H1 (cell line): Measurements from ENCODE around the gene CFHR3. TPM values are rescaled to one million over a fixed set of nuclear protein-coding genes. Genes with fewer than 3 reads are reported as not detected.
"Not testable (repeated sequence)": the region's sequence is repeated elsewhere in the genome, so short reads cannot be mapped to it uniquely, and the experiment has no call there.

ENCODE experiments used
- CTCF ChIA-PET: fragments of 300-600 bp; sonication (Branson Sonifier 250); formaldehyde crosslinking; loops from one replicate; lab custom pipeline; 2021; ENCODE audit not compliant: partially characterized antibody; lab: Charles Lee
- POLR2A ChIA-PET: fragments of 300-600 bp; sonication (Branson Sonifier 250); formaldehyde crosslinking; loops from one replicate; lab custom pipeline; 2021; ENCODE audit warnings: inconsistent platforms; ENCODE audit not compliant: partially characterized antibody; lab: Charles Lee
- DNase-seq, 2 experiments: peaks; one replicate each; pipeline versions ENCODE4 v3.0.0 to v3.0.0-alpha.2; 2010 to 2022; ENCODE audit warnings: low spot score in 2 of 2, low read depth in 1 of 2, mixed read lengths in 1 of 2
- FAIRE-seq: peaks from 2 replicates; lab custom pipeline; 2011; peaks lifted over from hg19 to GRCh38; lab: Jason Lieb, UNC
- H2AFZ ChIP-seq: 2 replicates; pipeline ENCODE4 v1.8.1; 2012; ENCODE audit warnings: low read length, inconsistent platforms
- H2AK5ac ChIP-seq: 2 replicates; pipeline ENCODE4 v1.6.1; 2013; ENCODE audit warnings: low read depth, low read length
- H2BK120ac ChIP-seq: replicated peaks from 2 replicates; pipeline ENCODE3; 2013; ENCODE audit warnings: low read depth, low read length, inconsistent platforms
- H2BK12ac ChIP-seq: 2 replicates; pipeline ENCODE4 v1.6.1; 2013; ENCODE audit warnings: low read depth, low read length
- H2BK15ac ChIP-seq: 2 replicates; pipeline ENCODE4 v1.6.1; 2013; ENCODE audit warnings: low read length
- H2BK20ac ChIP-seq: 2 replicates; pipeline ENCODE4 v1.6.1; 2013; ENCODE audit warnings: low read length
- H2BK5ac ChIP-seq: 2 replicates; pipeline ENCODE4 v1.6.1; 2013; ENCODE audit warnings: low read depth, low read length
- H3K14ac ChIP-seq: 2 replicates; pipeline ENCODE4 v1.6.1; 2013; ENCODE audit warnings: inconsistent platforms; ENCODE audit not compliant: insufficient read length
- H3K18ac ChIP-seq: 2 replicates; pipeline ENCODE4 v1.6.1; 2013; ENCODE audit warnings: low read length; ENCODE audit errors: extremely low read depth
- H3K23ac ChIP-seq: 2 replicates; pipeline ENCODE4 v1.6.1; 2013; ENCODE audit warnings: inconsistent platforms; ENCODE audit not compliant: insufficient read length
- H3K23me2 ChIP-seq: 2 replicates; pipeline ENCODE4 v1.6.1; 2013; ENCODE audit warnings: low read depth, low read length
- H3K27ac ChIP-seq: 2 replicates; pipeline ENCODE4 v1.6.1; 2011; ENCODE audit warnings: low read depth, low read length, inconsistent platforms
- H3K27me3 ChIP-seq, 4 experiments: replicated peaks in 1 of 4; 1 replicate in 1 of 4; 2 replicates in 3 of 4; pipeline versions ENCODE4 v1.6.1 to v1.8.1; 2011 to 2013; ENCODE audit warnings: low read length in 3 of 4, mild to moderate bottlenecking in 3 of 4, inconsistent platforms in 2 of 4, mixed read lengths in 2 of 4, moderate library complexity in 1 of 4; ENCODE audit not compliant: control insufficient read depth in 3 of 4, insufficient read depth in 3 of 4; ENCODE audit errors: extremely low read depth in 1 of 4
- H3K36me3 ChIP-seq, 4 experiments: 2 replicates each; pipeline versions ENCODE4 v1.6.1 to v1.8.1; 2011 to 2013; ENCODE audit warnings: mild to moderate bottlenecking in 4 of 4, low read length in 3 of 4, moderate library complexity in 2 of 4, control low read depth in 1 of 4, inconsistent platforms in 1 of 4; ENCODE audit not compliant: insufficient read depth in 4 of 4, control insufficient read depth in 2 of 4
- H3K4ac ChIP-seq: replicated peaks from 2 replicates; pipeline ENCODE3; 2013; ENCODE audit warnings: low read length, low read depth, mixed read lengths, inconsistent platforms; ENCODE audit not compliant: insufficient read length
- H3K4me1 ChIP-seq, 4 experiments: replicated peaks in 1 of 4; 1 replicate in 1 of 4; 2 replicates in 3 of 4; pipeline versions ENCODE4 v1.6.1 to v1.8.1; 2011 to 2013; ENCODE audit warnings: low read length in 3 of 4, inconsistent platforms in 2 of 4, mixed read lengths in 1 of 4; ENCODE audit not compliant: insufficient read depth in 4 of 4, control insufficient read depth in 3 of 4
- H3K4me2 ChIP-seq, 2 experiments: 2 replicates each; pipeline versions ENCODE4 v1.6.1 to v1.8.1; 2011 to 2013; ENCODE audit warnings: low read depth in 2 of 2, low read length in 2 of 2, control low read depth in 1 of 2, inconsistent platforms in 1 of 2, mild to moderate bottlenecking in 1 of 2; ENCODE audit not compliant: insufficient read depth in 1 of 2
- H3K4me3 ChIP-seq, 4 experiments: fragments of 200-600, 300-600 bp in 1 of 4; sonication (generic), shearing (Covaris generic), sonication (Bioruptor Twin) in 1 of 4; 2 replicates each; pipeline versions ENCODE4 v1.5.1 to v1.8.1; 2011 to 2016; ENCODE audit warnings: low read length in 4 of 4, low read depth in 3 of 4, control low read depth in 2 of 4, inconsistent platforms in 2 of 4, mild to moderate bottlenecking in 2 of 4, mixed read lengths in 1 of 4, moderate library complexity in 1 of 4; ENCODE audit not compliant: insufficient read depth in 2 of 4; ENCODE audit errors: extremely low read depth in 1 of 4
- H3K56ac ChIP-seq: replicated peaks from 2 replicates; pipeline ENCODE3; 2013; ENCODE audit warnings: low read depth, mild to moderate bottlenecking, mixed read lengths, low read length, inconsistent platforms; ENCODE audit not compliant: insufficient read length
- H3K79me1 ChIP-seq: 2 replicates; pipeline ENCODE4 v1.6.1; 2013; ENCODE audit warnings: low read depth, low read length, control low read depth
- H3K79me2 ChIP-seq, 2 experiments: 2 replicates each; pipeline versions ENCODE4 v1.6.1 to v1.8.1; 2012 to 2013; ENCODE audit warnings: low read length in 2 of 2, mild to moderate bottlenecking in 2 of 2, inconsistent platforms in 1 of 2; ENCODE audit not compliant: insufficient read depth in 2 of 2, control insufficient read depth in 1 of 2
- H3K9ac ChIP-seq, 4 experiments: replicated peaks in 1 of 4; 1 replicate in 1 of 4; 2 replicates in 3 of 4; pipeline versions ENCODE4 v1.6.1 to v1.8.1; 2011 to 2013; ENCODE audit warnings: low read depth in 3 of 4, low read length in 3 of 4, control low read depth in 2 of 4, mild to moderate bottlenecking in 2 of 4, moderate library complexity in 2 of 4, inconsistent platforms in 1 of 4; ENCODE audit errors: extremely low read depth in 1 of 4
- H3K9me3 ChIP-seq, 2 experiments: 2 replicates each; pipeline versions ENCODE4 v1.6.1 to v1.8.1; 2012 to 2013; ENCODE audit warnings: mild to moderate bottlenecking in 2 of 2, moderate library complexity in 2 of 2, control low read depth in 1 of 2, inconsistent platforms in 1 of 2, low read depth in 1 of 2, low read length in 1 of 2, mixed read lengths in 1 of 2; ENCODE audit not compliant: insufficient read depth in 2 of 2
- H4K20me1 ChIP-seq, 2 experiments: replicated peaks in 1 of 2; 2 replicates each; pipeline versions ENCODE3 to v1.8.1; 2011 to 2013; ENCODE audit warnings: inconsistent platforms in 2 of 2, low read length in 2 of 2, mild to moderate bottlenecking in 1 of 2; ENCODE audit not compliant: insufficient read depth in 2 of 2, control insufficient read depth in 1 of 2
- H4K5ac ChIP-seq: 2 replicates; pipeline ENCODE4 v1.6.1; 2013; ENCODE audit warnings: low read length, low read depth, mixed read lengths, inconsistent platforms; ENCODE audit not compliant: insufficient read length
- H4K8ac ChIP-seq: 2 replicates; pipeline ENCODE4 v1.8.0; 2013; ENCODE audit warnings: mild to moderate bottlenecking, moderate library complexity, low read length, inconsistent platforms; ENCODE audit not compliant: insufficient read depth; ENCODE audit errors: extremely low read depth
- H4K91ac ChIP-seq: replicated peaks from 2 replicates; pipeline ENCODE3; 2013; ENCODE audit warnings: low read length, mixed read lengths, inconsistent platforms; ENCODE audit not compliant: insufficient read length
- CHD1 ChIP-seq: IDR thresholded peaks from 2 replicates; pipeline ENCODE4 v1.6.1; 2012; ENCODE audit warnings: low read depth, low read length, improper control_type of control experiment
- CTCF ChIP-seq, 3 experiments: IDR thresholded peaks; 1 replicate in 2 of 3; 2 replicates in 1 of 3; pipeline versions ENCODE4 v1.5.1 to v1.6.1; 2011; ENCODE audit warnings: low read length in 3 of 3, mild to moderate bottlenecking in 3 of 3, inconsistent platforms in 2 of 3, low read depth in 1 of 3, moderate library complexity in 1 of 3; ENCODE audit not compliant: insufficient read depth in 1 of 3; ENCODE audit errors: control extremely low read depth in 1 of 3
- GTF2F1 ChIP-seq: IDR thresholded peaks from 2 replicates; pipeline ENCODE4 v1.6.1; 2012; ENCODE audit warnings: low read depth, low read length, improper control_type of control experiment, borderline replicate concordance
- PHF8 ChIP-seq: fragments of 200-600 bp; sonication (generic); conservative IDR thresholded peaks from 2 replicates; pipeline ENCODE4 v1.7.1; 2012; ENCODE audit warnings: low read depth, mild to moderate bottlenecking, inconsistent platforms, low read length, moderate library complexity
- RXRA ChIP-seq: IDR thresholded peaks from 2 replicates; pipeline ENCODE4 v1.6.1; 2011; ENCODE audit warnings: low read depth, mild to moderate bottlenecking, low read length, moderate library complexity; ENCODE audit not compliant: insufficient read depth
- SUZ12 ChIP-seq: fragments of 200-600 bp; sonication (generic); IDR thresholded peaks from 2 replicates; pipeline ENCODE4 v1.6.1; 2012; ENCODE audit warnings: mild to moderate bottlenecking, inconsistent platforms, low read length, moderate library complexity, mixed read lengths
- WGBS, 2 experiments: shearing (Covaris generic) in 1 of 2; methylation state at CpG; one replicate each; pipeline versions ENCODE4 v1.1.6 to v1.1.7; 2013 to 2015; ENCODE audit warnings: low lambda C conversion rate in 2 of 2, mixed read lengths in 2 of 2, inconsistent platforms in 1 of 2, low coverage in 1 of 2, missing lambda C conversion rate in 1 of 2; ENCODE audit not compliant: insufficient replicate concordance in 2 of 2, insufficient coverage in 1 of 2, insufficient read length in 1 of 2; ENCODE audit errors: extremely low coverage in 1 of 2, missing lambda C conversion rate in 1 of 2; 5-methylcytosine and 5-hydroxymethylcytosine counted together
- polyA plus RNA-seq, 7 experiments: library from polyadenylated mRNA; depleted of rRNA in 3 of 7; stranded (reverse) in 5 of 7; unstranded in 2 of 7; fragments of >200 nt in 5 of 7; fragments of 200-250 nt in 2 of 7; gene quantifications; 1 replicate in 5 of 7; 2 replicates in 1 of 7; 4 replicates in 1 of 7; pipeline versions ENCODE4 v1.2.1 to v1.2.3, GENCODE V29; 2011 to 2013; ENCODE audit warnings: missing spikeins in 2 of 7, mixed read lengths in 2 of 7
- total RNA-seq: library from RNA; stranded (reverse); fragmentation: NEBNext Ultra II Directional; extraction: Animal tissue kit (Norgen Biotek cat#: 25700); gene quantifications from 2 replicates; pipeline ENCODE4 v1.2.1, GENCODE V29; 2021
- TF ChIP-seq, protein P1 (sequence below): IDR thresholded peaks from 2 replicates; pipeline ENCODE4 v1.6.1; 2012; ENCODE audit warnings: inconsistent platforms

CFHR3 gene
- total and polyA plus RNA-seq, 2 of the 8 experiments (the other 6 are each of a cell fraction or from before 2014, with no cell fraction given): 0.20 to 0.52 TPM

GRCh38 chr1:196808529-196809235 is 34.0 kb downstream of the CFHR3 start (continued):
- TF ChIP-seq CTCF (IDR thresholded peaks at IDR 0.05; ENCODE audit: control extremely low read depth in 1 of 3, insufficient read depth in 1 of 3, low read depth in 1 of 3, low read length in 3 of 3) (no peak), PHF8 (no peak), RXRA (no peak), GTF2F1 (no peak), SUZ12 (no peak), CHD1 (no peak)
- TF ChIP-seq, protein P1, sequence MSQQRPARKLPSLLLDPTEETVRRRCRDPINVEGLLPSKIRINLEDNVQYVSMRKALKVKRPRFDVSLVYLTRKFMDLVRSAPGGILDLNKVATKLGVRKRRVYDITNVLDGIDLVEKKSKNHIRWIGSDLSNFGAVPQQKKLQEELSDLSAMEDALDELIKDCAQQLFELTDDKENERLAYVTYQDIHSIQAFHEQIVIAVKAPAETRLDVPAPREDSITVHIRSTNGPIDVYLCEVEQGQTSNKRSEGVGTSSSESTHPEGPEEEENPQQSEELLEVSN: no peak

GRCh38 chr1:196817442-196817841 is 42.8 kb downstream of the CFHR3 start:
- FAIRE-seq, H3K23ac ChIP-seq, H3K9ac ChIP-seq, H3K4ac ChIP-seq, H3K56ac ChIP-seq, H2BK5ac ChIP-seq, H2BK15ac ChIP-seq, H2BK120ac ChIP-seq, H3K18ac ChIP-seq, H3K4me1 ChIP-seq, H4K91ac ChIP-seq, H3K4me3 ChIP-seq, H4K20me1 ChIP-seq, H3K36me3 ChIP-seq, H4K5ac ChIP-seq, H2BK20ac ChIP-seq, CTCF ChIA-PET, H2BK12ac ChIP-seq, H3K27ac ChIP-seq, H3K14ac ChIP-seq, H3K23me2 ChIP-seq, H3K4me2 ChIP-seq, H3K27me3 ChIP-seq, H2AK5ac ChIP-seq, H3K9me3 ChIP-seq, DNase-seq, H3K79me1 ChIP-seq, H4K8ac ChIP-seq, H2AFZ ChIP-seq, POLR2A ChIA-PET, H3K79me2 ChIP-seq: not testable (repeated sequence)
- WGBS, 2 experiments: no CpG with 5 or more reads among the region's 6 CpGs
